ENCODE data around the gene CHST9.
"Not testable (repeated sequence)": the region's sequence is repeated elsewhere in the genome, so short reads cannot be mapped to it uniquely, and the experiment has no call there.

The CHST9 gene, protein sequence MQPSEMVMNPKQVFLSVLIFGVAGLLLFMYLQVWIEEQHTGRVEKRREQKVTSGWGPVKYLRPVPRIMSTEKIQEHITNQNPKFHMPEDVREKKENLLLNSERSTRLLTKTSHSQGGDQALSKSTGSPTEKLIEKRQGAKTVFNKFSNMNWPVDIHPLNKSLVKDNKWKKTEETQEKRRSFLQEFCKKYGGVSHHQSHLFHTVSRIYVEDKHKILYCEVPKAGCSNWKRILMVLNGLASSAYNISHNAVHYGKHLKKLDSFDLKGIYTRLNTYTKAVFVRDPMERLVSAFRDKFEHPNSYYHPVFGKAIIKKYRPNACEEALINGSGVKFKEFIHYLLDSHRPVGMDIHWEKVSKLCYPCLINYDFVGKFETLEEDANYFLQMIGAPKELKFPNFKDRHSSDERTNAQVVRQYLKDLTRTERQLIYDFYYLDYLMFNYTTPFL

DNA sequence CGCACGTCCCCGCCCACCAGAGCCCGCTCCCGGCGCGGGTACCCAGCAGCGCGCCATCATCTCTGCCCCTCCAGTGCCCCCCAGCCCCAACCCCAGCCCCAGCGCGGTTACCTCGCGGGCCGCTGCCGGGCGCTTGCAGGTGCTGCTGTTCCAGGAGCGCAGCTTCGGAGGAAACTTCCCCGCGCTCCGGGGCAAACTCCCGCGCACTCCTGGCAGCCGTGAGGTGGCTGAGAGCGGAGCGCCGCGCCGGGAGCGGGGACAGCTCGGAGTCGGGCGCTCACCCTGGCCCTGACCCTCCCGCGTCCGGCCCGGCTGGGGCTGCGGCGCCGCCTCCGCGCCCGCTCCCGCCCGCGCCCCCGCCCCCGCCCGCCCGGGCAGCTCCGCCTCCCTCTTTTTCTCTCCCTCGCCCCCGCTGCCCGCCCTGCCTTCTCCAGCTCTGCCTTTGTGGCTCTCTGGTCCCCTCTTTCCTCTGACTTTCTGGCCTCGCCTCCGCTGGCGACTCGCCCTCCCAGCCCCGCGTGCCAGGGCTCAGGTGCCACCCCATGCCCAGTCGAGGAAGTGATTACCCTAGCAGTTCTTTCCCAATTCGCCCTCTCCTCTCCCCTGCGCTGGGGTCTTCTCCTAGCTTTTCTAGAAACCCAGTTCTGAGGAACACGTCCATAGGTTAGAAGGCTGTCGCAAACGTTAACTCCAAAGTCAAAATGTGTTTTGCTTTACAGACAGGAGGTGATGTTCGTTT is at the start of gene CHST9:
Gene CHST9 (minus strand): TSS at position 284 of the 739 bp plus-strand sequence. CDS start 42,499 bp downstream, outside the sequence.
- no peak for DNase-seq (ENCODE audit: low read depth in 3 of 3)

DNA sequence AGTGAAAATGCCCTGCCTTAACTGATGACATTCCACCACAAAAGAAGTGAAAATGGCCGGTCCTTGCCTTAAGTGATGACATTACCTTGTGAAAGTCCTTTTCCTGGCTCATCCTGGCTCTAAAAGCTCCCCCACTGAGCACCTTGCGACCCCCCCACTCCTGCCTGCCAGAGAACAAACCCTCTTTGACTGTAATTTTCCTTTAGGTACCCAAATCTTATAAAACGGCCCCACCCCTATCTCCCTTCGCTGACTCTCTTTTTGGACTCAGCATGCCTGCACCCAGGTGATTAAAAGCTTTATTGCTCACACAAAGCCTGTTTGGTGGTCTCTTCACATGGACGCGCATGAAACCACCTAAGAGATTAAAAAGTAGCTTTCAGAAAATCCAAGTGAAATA is 47.2 kb upstream of the CHST9 start:
- DNase-seq (ENCODE audit: low read depth in 3 of 3), result not testable (repeated sequence)

DNA sequence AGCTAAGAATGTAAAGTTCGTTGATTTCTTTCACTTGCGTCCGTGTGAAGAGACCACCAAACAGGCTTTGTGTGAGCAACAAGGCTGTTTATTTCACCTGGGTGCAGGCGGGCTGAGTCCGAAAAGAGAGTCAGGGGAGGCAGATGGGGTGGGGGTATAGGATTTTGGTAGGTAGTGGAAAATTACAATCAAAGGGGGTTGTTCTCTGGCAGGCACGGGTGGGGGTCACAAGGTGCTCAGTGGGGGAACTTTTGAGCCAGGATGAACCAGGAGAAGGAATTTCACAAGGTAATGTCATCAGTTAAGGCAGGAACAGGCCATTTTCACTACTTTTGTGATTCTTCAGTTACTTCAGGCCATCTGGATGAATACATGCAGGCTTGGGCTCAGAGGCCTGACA is 46.6 kb upstream of the CHST9 start:
- not testable (repeated sequence) for DNase-seq (ENCODE audit: low read depth in 3 of 3)

DNA sequence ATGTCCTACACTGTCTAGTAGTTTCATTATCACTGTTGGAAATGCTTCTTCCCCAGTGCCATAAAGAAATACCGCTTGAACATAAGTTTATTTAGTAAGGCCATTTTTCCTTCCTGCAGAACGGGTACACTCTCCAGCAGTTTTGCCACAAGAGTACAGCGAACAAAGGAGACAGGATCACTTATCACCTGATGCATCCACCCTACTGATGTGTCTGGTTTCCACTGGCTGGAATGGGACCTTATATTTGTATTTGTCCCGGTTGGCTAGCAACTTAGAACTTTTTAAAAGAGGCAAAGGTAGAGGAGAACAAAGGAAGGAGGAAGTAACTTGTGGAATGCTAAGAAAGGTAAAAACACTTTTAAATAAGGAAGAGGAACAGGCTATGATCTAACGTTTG is 46.1 kb upstream of the CHST9 start:
- DNase-seq (ENCODE audit: low read depth in 3 of 3), result not testable (repeated sequence)

DNA sequence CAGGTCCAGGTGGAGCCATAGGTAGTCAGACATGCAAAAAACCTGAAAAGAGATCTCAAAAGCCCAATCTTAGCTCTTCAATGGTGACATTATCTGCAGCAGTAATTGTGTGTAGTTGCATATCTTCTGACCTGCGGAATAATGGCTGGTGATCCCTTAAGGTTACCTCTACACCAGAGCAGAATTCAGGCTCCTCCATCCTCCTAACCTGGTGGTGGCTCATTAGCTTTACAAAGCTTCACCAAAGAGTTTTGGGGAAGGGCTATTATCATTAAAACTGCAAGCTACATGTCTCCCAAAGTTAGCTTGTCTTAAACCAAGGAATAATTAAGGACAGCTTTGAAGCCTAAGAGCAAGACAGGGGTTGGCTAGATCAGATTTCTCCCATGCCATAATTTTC is 42.6 kb upstream of the CHST9 start:
- no peak for DNase-seq (ENCODE audit: low read depth in 3 of 3)

DNA sequence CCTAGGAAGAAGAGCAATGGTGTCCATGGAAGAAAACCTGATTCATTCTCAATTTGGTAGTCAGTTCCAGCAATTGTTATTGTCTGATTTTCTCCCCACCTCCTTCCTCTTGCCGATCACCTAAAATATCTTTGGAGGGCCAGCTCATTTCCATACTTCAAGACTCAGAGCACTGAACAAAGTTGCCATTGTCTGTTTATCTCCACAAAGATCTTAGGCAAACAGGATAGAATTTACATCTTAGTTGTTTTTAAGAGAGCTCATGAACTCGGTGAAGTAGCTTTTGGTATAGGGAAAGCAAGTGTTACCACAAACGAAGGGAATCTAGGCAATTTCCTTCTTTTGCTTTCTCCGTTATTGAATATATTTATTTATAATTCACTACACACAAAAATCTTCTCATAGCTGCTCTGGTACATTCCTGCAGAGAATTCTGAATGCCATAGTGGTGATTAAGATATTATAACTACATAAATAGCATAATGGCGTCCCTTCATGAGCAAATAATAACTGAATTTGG is 41.5 kb upstream of the CHST9 start:
- no peak for DNase-seq (ENCODE audit: low read depth in 3 of 3)

DNA sequence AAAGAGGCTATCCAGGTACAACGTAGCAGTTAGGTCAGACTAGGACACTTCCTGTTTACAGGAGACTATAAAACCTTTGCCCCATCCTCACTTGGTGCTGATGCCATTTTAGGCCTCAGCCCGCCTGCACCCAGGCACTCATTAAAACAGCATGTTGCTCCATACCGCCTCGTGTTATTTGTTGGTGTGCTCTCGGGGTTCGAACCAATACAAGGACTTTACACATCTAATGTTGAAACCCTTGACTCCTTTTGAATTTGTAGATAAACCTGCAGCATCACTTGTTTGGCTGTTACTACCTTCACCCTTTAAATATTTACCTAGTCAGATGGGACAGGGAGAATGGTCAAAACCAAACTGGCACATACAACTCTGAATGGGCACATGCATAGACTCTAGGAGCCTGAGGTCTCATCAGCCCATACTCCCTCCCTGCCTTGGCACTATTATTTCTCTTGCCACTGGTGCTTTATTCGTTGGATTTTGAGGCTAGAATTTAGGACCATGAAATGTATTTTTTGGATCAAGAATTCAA is 40.9 kb upstream of the CHST9 start:
- no peak for DNase-seq (ENCODE audit: low read depth in 3 of 3)

DNA sequence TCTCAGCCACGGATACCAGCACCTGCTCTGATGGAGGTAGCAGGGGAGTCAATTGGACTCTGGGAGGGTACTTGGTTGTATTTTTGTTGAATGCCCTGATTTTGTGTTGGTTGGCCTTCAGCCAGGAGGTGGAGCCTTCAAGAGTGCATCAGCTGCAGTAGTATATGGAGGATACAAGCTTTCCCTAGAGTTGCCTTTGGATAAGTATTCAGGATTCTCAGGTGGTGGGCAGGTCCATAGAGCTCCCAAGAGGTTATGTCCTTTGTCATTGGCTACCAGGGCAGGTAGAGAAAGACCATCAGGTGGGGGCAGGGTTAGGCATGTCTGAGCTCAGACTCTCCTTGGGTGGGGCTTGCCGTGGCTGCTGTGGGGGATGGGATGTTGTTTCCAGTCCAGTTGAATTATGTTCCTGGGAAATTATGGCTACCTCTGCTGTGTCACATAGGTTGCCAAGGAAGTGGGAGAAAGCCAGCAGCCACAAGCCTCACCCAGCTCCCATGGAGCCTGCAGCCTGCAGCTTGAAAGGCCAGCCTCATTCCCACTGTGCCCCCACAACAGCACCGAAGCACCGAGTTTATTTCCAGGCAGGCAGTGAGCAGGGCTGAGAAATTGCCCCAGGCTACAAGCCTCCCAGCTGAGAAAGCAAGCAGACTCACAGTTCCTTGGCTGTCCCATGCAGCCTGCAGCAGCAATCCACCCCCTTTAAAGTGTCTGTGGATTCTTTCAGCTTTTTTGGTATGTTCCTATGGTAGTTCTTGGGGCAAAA is 38.6 kb upstream of the CHST9 start:
- DNase-seq (ENCODE audit: low read depth in 3 of 3), result no peak

DNA sequence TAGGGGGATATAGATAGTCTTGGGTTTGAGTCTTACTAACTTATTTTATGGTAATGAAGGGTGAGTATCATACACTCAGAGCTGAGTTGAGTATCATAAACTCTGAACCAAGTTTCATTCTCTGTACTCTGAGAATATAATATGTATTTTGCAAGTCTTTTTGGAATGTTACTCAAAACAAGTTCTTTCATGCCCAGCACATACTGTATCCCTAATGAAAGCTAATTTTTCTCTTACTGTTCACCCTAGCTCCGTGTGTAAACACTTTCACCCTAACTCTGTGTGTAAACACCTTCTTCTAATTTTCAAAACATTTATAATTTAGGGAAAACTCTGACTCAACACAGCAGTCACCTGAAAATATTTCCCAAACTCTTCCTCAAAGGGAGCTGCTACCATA is 29.7 kb upstream of the CHST9 start:
- no peak for DNase-seq (ENCODE audit: low read depth in 3 of 3)

DNA sequence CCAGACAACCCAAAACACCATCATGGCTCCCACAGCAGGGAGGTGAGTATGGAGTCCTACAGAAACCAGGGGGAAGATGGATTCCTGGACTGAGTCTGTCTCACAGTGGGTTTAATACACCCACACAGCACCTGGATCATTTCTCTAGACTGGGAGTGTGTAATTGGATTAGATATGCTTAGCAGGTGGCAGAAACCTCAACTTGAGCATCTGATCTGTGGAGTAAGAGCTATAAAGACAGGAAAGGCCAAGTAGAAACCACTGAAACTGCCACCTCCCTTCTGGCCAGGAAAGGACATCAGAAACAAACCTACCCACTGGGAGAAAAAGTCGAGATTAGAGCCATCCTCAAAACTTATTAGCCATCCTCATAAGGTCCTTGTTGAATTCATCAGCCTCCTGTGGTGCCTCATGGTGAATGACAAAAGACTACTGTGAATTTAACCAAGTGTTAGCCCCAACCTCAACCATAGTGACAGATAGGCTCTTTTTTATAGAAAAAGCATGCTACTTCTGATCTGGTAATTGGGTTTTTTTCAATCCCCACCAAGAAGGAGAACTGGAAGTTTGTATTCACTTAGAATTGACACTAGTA is 28.1 kb upstream of the CHST9 start:
- DNase-seq (ENCODE audit: low read depth in 3 of 3), result no peak

DNA sequence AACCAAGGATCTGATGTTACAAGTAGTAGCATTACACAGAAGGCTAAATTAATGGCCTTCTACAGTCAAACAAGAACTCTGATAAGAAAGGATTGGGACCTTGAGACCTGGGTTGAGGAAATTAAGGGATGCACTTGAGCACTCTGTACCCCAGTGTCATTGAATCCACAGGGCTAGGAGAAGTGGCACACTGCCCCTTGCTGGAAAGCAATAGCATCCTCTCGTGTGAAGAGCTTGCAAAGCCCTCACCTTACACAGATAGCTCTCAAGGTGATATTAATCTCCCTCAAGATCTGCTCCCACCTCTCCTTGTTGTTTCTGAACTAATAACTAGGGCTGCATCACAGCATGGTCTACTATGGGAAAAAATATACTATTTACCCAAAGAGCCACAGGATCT is 26.5 kb upstream of the CHST9 start:
- no peak for DNase-seq (ENCODE audit: low read depth in 3 of 3)

DNA sequence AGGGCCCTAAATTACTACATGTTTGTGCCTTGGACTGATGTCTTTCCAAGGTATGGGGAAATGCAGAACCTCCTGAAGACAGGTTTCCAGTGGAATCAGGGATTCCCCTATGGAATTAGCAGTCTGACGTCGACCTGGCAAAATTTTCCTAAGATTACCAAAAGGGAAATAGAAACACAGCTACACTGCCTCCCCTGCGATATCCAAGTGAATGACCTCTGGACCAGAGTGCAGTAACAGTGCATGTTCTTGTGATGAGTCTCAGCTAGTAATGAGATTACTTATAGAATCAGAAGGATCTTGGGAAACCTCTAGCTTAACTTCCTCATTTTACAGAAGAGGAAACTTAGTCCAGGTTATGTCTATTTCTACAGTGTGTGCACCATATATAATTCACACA is 21.3 kb upstream of the CHST9 start:
- no peak for DNase-seq (ENCODE audit: low read depth in 3 of 3)

DNA sequence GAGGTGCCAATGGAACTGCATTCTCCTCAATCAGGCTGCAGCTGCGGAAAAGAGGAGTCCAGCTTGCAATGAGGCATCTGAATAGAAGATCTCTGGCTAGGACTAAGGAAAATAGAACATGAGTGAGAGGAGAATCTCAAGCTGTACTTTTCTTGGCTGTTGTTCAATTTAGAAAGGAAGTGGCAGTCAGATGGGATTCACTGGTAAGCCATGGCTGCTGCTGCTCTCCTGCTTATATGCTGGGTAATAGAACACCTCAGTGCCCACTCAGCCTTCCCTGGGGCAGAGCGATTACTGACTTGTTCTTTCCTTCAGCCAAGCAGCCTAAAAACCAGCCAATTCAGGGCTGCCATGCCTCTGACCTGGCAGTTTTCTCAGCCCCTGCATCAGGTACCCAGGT is 17.6 kb upstream of the CHST9 start:
- DNase-seq (ENCODE audit: low read depth in 3 of 3), result no peak

DNA sequence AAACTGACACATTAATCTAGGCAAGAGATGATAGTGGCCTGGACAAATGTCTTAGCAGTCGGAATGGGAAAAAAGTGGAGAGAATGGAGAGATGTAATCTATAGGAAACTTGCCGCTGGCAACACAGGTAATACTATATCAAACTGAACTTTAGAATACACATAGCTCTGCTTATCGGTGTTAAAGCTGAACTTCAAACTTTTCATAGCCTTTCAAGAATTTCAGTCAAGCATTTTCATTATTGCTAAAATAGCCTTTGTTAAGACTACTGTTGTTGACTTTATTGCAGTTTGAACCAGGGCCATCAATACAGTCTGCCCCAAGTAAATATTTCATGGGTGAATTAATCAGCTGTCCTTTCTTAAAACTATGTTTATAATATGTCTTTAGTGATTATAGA is 12.9 kb upstream of the CHST9 start:
- no peak for DNase-seq (ENCODE audit: low read depth in 3 of 3)

DNA sequence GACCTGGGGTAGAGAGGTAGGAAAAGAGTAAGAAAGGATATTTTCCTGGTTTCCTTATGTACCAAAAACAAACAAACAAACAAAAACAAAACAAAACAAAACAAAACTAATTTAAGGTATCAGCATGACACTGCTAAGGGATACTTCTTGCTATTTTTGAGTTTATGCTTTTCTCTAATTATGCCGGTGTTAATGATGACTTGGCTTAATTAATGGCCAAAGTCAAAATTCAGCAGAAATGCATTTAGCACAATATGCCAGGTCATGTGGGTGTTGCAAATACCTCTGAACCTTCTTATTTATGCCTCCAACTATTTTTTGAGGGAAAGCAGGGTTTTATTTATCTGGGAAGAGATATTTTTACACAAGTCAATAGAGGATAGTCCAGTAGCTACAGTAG is 3.2 kb upstream of the CHST9 start:
- DNase-seq (ENCODE audit: low read depth in 3 of 3), result no peak

DNA sequence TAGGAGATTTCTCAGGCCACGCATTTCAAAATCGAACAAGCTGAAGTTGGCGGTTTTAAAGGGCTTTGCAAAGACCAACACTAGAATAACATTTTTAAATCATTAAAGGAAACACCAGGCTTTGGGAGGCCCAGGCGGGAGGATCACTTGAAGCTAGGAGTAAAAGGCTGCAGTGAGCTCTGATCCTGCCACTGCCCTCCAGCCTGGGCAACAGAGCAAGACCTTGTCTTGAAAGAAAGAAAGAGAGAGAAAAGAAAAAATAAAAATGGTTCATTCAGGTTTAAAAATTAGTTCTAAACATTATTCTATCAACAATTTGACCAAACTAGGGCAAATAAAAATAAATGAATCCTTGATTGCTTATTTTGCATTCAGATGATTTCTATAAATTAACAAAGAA is 789 bp upstream of the CHST9 start:
- DNase-seq (ENCODE audit: low read depth in 3 of 3), result no peak

DNA sequence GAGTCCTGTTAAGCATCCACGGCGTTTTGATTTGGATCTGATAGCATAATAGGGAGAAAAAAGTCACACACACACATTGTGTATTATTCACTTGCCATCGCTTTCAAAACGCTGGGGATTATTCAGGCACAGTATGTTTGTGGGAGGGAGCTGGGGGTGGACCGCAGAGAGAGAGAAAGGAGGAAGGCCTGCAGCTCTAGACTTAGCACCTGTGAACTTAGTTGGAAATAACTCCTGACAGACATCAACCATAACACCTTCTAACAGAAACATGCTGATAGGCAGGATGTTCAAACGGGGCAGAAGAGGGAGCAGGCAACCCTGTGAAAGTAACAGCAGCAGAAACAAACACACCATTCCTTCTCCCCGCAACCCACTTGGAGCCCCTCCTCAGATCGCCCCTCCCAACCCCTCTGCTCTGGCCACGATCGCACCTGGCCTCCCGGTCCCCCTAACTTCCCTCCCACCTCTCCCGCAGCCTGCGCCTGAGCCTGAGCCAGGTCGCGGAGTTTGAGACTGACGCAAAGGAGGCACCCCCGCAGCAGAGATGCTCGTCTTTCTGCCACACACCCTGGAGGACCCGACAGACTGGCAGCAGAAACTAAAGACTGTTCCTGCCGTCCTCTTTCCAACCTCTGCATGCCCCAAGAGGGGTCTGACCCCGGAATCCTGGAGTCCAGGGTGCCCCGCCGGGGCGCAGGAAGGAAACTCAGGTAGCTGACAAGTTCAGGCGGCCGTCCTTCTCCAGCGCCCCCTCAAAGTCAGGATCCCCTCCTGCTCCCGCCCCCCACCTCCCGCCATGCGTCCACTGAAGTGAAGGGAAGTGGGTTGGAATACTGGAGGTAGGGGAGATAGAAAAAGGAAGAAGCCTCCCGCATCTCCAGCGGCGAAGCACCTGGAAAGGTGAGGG is 738 bp downstream of the CHST9 start:
- no peak for DNase-seq (ENCODE audit: low read depth in 3 of 3)

DNA sequence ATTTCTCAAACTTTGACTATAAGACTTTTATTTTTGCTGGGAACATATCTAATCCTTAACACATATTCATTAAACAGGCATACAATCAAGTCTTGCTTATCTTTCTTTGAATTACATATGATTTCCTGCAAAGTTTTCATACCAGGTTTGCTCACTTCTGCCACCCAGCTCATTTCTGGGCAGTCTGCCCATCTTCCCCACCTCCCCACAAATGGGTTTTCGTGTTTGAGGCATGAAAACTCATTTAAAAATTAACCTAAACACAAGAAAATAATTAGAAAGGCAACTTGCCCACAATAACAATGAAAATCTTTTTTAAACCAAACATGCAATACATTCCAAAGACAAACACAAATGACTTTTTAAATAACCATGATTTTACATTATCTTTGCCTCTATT is 3.4 kb downstream of the CHST9 start:
- DNase-seq (ENCODE audit: low read depth in 3 of 3), result no peak

DNA sequence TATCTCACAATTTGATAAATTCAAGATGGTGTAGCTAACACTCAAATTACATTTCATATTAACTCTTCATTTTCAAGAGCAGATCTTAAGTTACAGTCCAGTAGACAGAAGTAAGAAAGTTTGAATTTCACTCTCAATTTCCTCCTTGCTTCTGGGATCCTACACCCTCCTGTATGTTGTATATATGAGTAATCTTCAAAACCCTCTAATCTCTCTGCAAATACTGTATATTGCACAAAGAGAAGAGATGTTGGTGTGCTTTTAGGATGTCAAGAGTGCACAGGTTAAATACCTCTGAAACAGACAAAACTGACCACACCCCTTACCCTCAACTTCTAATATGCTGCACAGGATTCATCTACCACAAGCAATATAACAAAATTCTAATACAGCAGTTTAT is 6.7 kb downstream of the CHST9 start:
- DNase-seq (ENCODE audit: low read depth in 3 of 3), result no peak

DNA sequence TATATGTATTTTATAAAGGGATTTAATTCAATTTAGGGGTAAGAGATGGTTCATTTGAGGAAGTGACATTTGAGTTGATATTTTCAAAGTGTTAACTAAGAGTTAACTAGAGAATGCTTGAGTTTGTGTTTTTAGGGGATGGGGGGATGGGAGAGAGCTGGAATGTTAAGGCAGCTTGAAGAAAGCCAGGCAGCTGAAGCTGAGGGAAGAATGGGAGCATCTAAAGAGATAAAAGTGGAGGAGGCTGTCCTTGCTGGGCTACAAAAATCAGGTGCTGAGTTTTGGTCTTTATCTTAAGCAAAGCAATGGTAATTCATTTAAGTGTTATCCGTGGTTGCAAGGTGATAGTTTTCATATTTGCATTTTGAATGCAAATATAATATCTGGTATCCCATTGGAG is 9.2 kb downstream of the CHST9 start:
- no peak for DNase-seq (ENCODE audit: low read depth in 3 of 3)

DNA sequence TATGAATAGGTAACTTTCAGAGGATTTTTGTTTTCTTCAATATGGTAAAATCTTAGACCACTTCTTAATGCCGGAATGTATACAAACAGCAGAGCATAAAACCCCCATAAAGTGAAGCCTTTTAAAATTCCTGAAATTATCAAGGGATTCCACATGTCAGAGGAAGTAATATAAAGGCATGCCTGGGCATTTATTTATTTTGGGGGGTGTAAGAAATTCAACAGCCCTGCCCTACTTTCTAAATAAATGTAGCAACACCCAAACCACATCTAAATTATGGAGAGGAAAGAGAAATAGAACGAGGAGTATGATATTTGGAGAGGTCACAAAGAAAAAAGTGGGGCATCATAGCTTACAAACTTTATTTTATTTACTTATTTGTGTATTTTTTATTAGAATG is 9.9 kb downstream of the CHST9 start:
- no peak for DNase-seq (ENCODE audit: low read depth in 3 of 3)
